ENCODE measurements around the gene XK. TPM values are rescaled to one million over a fixed set of nuclear protein-coding genes. Genes with fewer than 3 reads are reported as not detected.

XK gene
- total and polyA plus RNA-seq, 2 experiments from 2014 or later: 0.29 to 1.5 TPM

DNA sequence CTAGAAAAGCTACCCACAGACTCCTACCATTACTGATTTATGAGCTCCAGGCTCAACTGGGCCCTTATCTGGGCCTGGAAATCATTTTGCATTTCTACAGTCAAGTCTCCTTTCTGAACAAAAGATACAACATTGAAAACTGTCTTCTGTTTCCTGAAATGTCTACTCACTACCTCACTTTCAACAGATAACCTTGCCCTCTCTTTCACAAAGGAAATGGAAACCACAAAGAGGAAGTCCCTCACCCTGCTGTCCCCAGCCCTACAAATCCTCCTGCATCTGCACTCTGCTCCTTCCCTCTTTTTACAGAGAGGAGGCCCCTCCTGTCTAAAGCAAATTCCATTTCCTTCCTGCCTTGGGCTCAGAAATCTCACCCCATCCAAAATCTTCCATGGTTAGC, 69.4 kb downstream of the XK start (continued):
- TF ChIP-seq REST (IDR thresholded peaks at IDR 0.05; ENCODE audit: unreplicated experiment) (no peak), CTCF (conservative IDR thresholded peaks at IDR 0.05; ENCODE audit: low read depth in 2 of 2) (no peak), CREB1 (CRISPR knock-in tag; IDR thresholded peaks at IDR 0.05; ENCODE audit: low read depth) (no peak), ZNF114 (CRISPR knock-in tag; IDR thresholded peaks at IDR 0.05) (no peak), POLR2AphosphoS5 (IDR thresholded peaks at IDR 0.05; ENCODE audit: low read depth) (no peak), STAT1 (IDR thresholded peaks at IDR 0.05; ENCODE audit: unreplicated experiment) (no peak)

GRCh38 chrX:37757082-37757481, 71.5 kb downstream of the XK start:
- Mint-ChIP-seq H3K27ac (no peak overlapping the region), H3K4me3 (no peak overlapping the region), H3K36me3 (ENCODE audit: low read depth) (no peaks in the 10 kb centered on the region), H3K27me3 (ENCODE audit: insufficient read depth, low read depth, poor library complexity) (no peaks in the 10 kb centered on the region), H3K9me3 (no peaks in the 10 kb centered on the region), H3K4me1 (no peaks in the 10 kb centered on the region)
- Histone ChIP-seq H3K4me2 (no peak overlapping the region), H3K79me2 (replicated peaks; ENCODE audit: insufficient read depth) (no peaks in the 10 kb centered on the region), H4K20me1 (replicated peaks; ENCODE audit: insufficient read depth) (no peaks in the 10 kb centered on the region), H3K27me3 (ENCODE audit: insufficient read depth) (no peaks in the 10 kb centered on the region), H3K4me1 (ENCODE audit: insufficient read depth) (no peaks in the 10 kb centered on the region), H3F3A (replicated peaks; ENCODE audit: low read depth) (no peaks in the 10 kb centered on the region), H3K27ac (ENCODE audit: low read depth) (no peak overlapping the region), H3K36me3 (ENCODE audit: insufficient read depth) (no peaks in the 10 kb centered on the region), H3K9me2 (ENCODE audit: insufficient read depth) (no peaks in the 10 kb centered on the region), H3K4me3 (no peak overlapping the region), H2AFZ (no peak overlapping the region)
- ATAC-seq (no peak), DNase-seq (ENCODE audit: low spot score) (no peak)
- TF ChIP-seq EZH2 (IDR thresholded peaks at IDR 0.05; ENCODE audit: low read depth, unreplicated experiment): no peak
- TF ChIP-seq ZNF331 (CRISPR knock-in tag; IDR thresholded peaks at IDR 0.05; ENCODE audit: low read depth): no peak
- TF ChIP-seq CTCF (conservative IDR thresholded peaks at IDR 0.05; ENCODE audit: low read depth in 2 of 2): no peak
- no peak for TF ChIP-seq ZNF462 (CRISPR knock-in tag; IDR thresholded peaks at IDR 0.05)
- TF ChIP-seq NANOG (IDR thresholded peaks at IDR 0.05; ENCODE audit: borderline replicate concordance): no peak
- no peak for TF ChIP-seq POLR2AphosphoS5 (IDR thresholded peaks at IDR 0.05; ENCODE audit: low read depth)
- no peak for TF ChIP-seq CREB1 (CRISPR knock-in tag; IDR thresholded peaks at IDR 0.05; ENCODE audit: low read depth)

Data from GM23338 (cell line).